Measurements from ENCODE around the gene BAHD1.

- TF ChIP-seq RAD21 (IDR thresholded peaks at IDR 0.05; ENCODE audit: low read length): no peak
- TF ChIP-seq CTCF (IDR thresholded peaks at IDR 0.05): no peak
- no peak for TF ChIP-seq SIN3A (IDR thresholded peaks at IDR 0.05; ENCODE audit: borderline replicate concordance, low read depth, low read length)
- TF ChIP-seq, protein P1, sequence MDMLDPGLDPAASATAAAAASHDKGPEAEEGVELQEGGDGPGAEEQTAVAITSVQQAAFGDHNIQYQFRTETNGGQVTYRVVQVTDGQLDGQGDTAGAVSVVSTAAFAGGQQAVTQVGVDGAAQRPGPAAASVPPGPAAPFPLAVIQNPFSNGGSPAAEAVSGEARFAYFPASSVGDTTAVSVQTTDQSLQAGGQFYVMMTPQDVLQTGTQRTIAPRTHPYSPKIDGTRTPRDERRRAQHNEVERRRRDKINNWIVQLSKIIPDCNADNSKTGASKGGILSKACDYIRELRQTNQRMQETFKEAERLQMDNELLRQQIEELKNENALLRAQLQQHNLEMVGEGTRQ (IDR thresholded peaks at IDR 0.05; ENCODE audit: borderline replicate concordance, low read depth, low read length): no peak
- TF ChIP-seq, protein P2, sequence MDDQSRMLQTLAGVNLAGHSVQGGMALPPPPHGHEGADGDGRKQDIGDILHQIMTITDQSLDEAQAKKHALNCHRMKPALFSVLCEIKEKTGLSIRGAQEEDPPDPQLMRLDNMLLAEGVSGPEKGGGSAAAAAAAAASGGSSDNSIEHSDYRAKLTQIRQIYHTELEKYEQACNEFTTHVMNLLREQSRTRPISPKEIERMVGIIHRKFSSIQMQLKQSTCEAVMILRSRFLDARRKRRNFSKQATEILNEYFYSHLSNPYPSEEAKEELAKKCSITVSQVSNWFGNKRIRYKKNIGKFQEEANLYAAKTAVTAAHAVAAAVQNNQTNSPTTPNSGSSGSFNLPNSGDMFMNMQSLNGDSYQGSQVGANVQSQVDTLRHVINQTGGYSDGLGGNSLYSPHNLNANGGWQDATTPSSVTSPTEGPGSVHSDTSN (IDR thresholded peaks at IDR 0.05): no peak
- TF ChIP-seq, protein P3, sequence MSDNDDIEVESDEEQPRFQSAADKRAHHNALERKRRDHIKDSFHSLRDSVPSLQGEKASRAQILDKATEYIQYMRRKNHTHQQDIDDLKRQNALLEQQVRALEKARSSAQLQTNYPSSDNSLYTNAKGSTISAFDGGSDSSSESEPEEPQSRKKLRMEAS (IDR thresholded peaks at IDR 0.05; ENCODE audit: low read depth): no peak
These were observed 25.9 kb upstream of the BAHD1 start for GRCh38 chr15:40414816-40415215.
